Right cardiac atrium (tissue), 5 donors: Measurements from ENCODE around the gene TPCN2. TPM values are rescaled to one million over a fixed set of nuclear protein-coding genes. Genes with fewer than 3 reads are reported as not detected.
A peak's percentile ranks its signal among the peaks of the same experiment; 100 is the strongest.

Source experiments
- ATAC-seq, 2 donors: fragments of 200-7000 bp; cut with Tn5 transposase; one replicate each; pipeline versions ENCODE4 v1.8.0 to v1.9.1; 2020; ENCODE audit warnings: moderate library complexity in 2 of 2, mild to moderate bottlenecking in 1 of 2
- DNase-seq, 3 donors: peaks; one replicate each; pipeline ENCODE4 v3.0.0-alpha.2; 2020
- H3K27ac ChIP-seq: one replicate; pipeline ENCODE4 v1.5.1; 2013; ENCODE audit warnings: mild to moderate bottlenecking, low read length, control low read depth, moderate library complexity
- H3K27me3 ChIP-seq: one replicate; pipeline ENCODE4 v1.6.1; 2013; ENCODE audit not compliant: control insufficient read depth, insufficient read depth
- H3K4me1 ChIP-seq: one replicate; pipeline ENCODE4 v1.6.1; 2013; ENCODE audit warnings: low read length; ENCODE audit not compliant: control insufficient read depth, insufficient read depth
- H3K4me3 ChIP-seq: one replicate; pipeline ENCODE4 v1.5.1; 2013; ENCODE audit warnings: low read length, control low read depth
- H3K9me3 ChIP-seq: one replicate; pipeline ENCODE4 v1.6.1; 2013; ENCODE audit warnings: low read length; ENCODE audit not compliant: control insufficient read depth
- WGBS: extraction: QIAGEN DNeasy Blood & Tissue Kit; methylation state at CpG from one replicate; pipeline ENCODE4 v1.1.7; 2013; 5-methylcytosine and 5-hydroxymethylcytosine counted together
- intact Hi-C, 4 donors: fragments of 100-400 bp; cut with DNase I; formaldehyde crosslinking; loops; one replicate each; pipeline versions ENCODE4 v1.11.0 to v1.14.0; 2022 to 2023
- polyA plus RNA-seq: library from polyadenylated mRNA; stranded (reverse); fragments of 200-250 nt; gene quantifications from one replicate; pipeline ENCODE4 v1.2.3, GENCODE V29; 2013
- total RNA-seq, 4 donors: library from RNA; stranded (reverse); fragmentation: NEBNext Ultra II Directional; extraction: Animal tissue kit (Norgen Biotek cat#: 25700); gene quantifications; one replicate each; pipeline ENCODE4 v1.2.1, GENCODE V29; 2021
- donor health status: healthy with polysubstance abuse.
- donor health status: DM: no; HTN: yes; CAD: no.
- donor health status: DM: no; HTN: no; CAD: no.
- donor health status: DM: no; HTN: yes; CAD: no; lungs with severe emphysema.
- donor health status: DM: yes; HTN: yes; CAD: no.

TPCN2 gene
- total and polyA plus RNA-seq, 5 donors, result 7.0 to 11.1 (median 8.3) TPM

DNA sequence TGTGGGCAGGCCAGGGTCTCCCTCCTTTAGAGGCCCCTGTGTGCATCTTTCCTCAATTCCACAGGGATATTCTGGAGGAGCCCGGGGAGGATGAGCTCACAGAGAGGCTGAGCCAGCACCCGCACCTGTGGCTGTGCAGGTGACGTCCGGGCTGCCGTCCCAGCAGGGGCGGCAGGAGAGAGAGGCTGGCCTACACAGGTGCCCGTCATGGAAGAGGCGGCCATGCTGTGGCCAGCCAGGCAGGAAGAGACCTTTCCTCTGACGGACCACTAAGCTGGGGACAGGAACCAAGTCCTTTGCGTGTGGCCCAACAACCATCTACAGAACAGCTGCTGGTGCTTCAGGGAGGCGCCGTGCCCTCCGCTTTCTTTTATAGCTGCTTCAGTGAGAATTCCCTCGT, 39.1 kb downstream of the TPCN2 start:
- intact Hi-C loops, result loop anchor here in 1 of 4 donors (10.0 kb wide), 1 partner anchor 183 kb away; the partner anchor contains the start of genes IGHMBP2 and MRPL21
- DNase-seq (peak in 1 of 3 donors; percentile 41), ATAC-seq (no peak)
- WGBS, result 83% methylated on average over 14 of the region's 14 CpGs
- no peaks in the 10 kb centered on the region for H3K4me1 ChIP-seq
- H3K4me3 ChIP-seq, result no peak overlapping the region
- H3K9me3 ChIP-seq, result no peaks in the 10 kb centered on the region
- no peaks in the 10 kb centered on the region for H3K27me3 ChIP-seq
- no peak overlapping the region for H3K27ac ChIP-seq

DNA sequence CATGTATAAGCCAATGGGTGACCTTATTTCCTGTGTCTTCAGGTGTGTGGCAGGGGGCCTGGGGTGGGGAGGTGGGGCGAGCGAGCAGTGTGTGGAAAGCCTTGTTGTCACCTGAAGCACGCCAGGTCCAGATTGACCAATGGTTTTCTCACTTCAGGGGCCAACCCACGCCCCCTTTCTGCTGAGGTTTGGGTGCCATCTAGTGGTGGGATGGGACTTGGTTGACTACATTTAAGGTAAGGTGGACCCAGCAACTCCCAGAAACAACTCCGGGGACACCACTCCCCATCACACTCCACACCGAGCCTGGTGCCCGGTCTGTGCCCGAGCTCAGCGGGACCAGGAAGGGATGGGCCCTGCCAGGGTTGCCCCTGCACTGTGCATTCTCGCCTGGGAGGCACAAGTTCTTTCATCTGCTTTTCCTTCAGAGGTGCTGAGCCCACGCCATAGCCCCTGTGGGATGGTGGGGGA, 40.0 kb downstream of the TPCN2 start:
- DNase-seq, result peak; percentile 66 to 82 (median 79)
- no peak overlapping the region for H3K4me3 ChIP-seq
- no peak overlapping the region for H3K27ac ChIP-seq
- no peaks in the 10 kb centered on the region for H3K27me3 ChIP-seq
- H3K4me1 ChIP-seq, result no peaks in the 10 kb centered on the region
- no peaks in the 10 kb centered on the region for H3K9me3 ChIP-seq
- WGBS, result 30% methylated on average over 11 of the region's 11 CpGs
- ATAC-seq, result peak; percentile 50 to 63
- intact Hi-C loops, result loop anchor here in 1 of 4 donors (10.0 kb wide), 1 partner anchor 184 kb away; the partner anchor contains the start of genes IGHMBP2 and MRPL21

DNA sequence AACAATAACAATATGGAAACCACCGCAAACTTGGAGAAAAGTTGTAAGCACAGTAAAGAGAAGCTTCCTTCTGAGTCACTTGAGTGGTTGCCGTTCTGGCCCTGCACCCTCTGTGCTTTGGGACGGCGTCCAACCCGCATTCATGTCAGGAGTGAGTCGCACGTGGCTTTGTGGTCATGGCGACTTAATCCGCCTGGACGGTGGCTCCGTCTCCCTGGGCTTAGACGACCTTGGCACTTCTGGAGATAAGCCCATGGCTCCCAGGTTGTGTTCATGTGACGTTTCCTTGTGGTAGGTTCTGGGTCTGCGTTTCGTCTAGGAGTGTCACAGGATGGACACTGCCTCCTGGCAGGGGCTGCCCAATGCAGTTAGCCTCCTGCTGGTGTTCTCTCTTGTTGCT, 40.5 kb downstream of the TPCN2 start:
- Histone ChIP-seq H3K27ac (no peak overlapping the region), H3K9me3 (no peaks in the 10 kb centered on the region), H3K4me3 (no peak overlapping the region), H3K27me3 (no peaks in the 10 kb centered on the region), H3K4me1 (peaks cover 2% of the 10 kb centered on the region)
- 58% methylated on average over 15 of the region's 15 CpGs for WGBS
- intact Hi-C loops, result loop anchor here in 1 of 4 donors (10.0 kb wide), 1 partner anchor 184 kb away; the partner anchor contains the start of genes IGHMBP2 and MRPL21
- ATAC-seq (peak; percentile 8 to 37), DNase-seq (peak in 1 of 3 donors; percentile 64)

DNA sequence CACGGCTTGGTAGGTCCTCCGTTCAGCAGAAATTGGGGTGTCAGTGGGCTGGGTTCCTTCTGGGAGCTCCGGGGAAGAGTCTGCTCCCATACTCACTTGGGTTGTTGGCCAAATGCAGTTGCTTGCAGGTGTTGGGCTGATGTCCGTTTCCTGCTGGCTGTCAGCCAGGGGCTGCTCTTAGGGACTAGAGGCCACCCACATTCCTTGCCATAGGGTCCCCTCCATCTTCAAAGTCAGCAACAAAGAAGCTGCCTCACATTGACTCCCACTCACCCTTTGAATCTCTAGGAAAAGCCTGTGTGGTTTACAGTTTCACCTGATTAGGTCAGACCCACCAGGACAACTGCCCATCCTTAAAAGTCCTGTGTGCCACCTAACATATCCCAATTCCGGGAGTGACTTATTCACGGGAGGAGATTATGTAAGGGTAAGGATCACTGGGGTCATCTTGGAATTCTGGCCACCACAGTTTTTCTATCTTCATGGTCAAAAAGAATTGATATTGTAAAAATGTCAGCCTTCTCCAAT, 43.0 kb downstream of the TPCN2 start:
- H3K27me3 ChIP-seq, result no peaks in the 10 kb centered on the region
- ATAC-seq (no peak), DNase-seq (peak in 1 of 3 donors; percentile 48)
- H3K27ac ChIP-seq, result no peak overlapping the region
- H3K9me3 ChIP-seq, result no peaks in the 10 kb centered on the region
- no peak overlapping the region for H3K4me3 ChIP-seq
- intact Hi-C loops, result no loop called here
- 96% methylated on average over 6 of the region's 6 CpGs for WGBS
- peaks cover 2% of the 10 kb centered on the region for H3K4me1 ChIP-seq

DNA sequence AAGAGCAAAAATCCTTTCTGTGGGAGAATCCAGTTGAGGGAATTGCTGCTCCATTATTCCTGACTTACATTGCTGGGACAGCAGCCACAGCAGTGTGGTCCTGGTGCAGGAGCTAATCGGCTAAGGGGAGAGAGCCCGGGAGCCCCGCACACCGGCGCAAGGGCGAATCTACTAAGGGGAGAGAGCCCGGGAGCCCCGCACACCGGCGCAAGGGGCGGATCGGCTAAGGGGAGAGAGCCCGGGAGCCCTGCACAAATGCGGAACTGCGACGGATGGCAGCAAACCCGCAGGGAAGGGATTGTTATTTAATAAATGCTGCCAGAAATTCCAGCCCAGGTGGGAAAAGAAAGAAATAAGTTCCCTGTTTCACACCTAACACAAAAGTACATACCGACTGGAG, 43.5 kb downstream of the TPCN2 start:
- no peak overlapping the region for H3K4me3 ChIP-seq
- WGBS, result 94% methylated on average over 18 of the region's 18 CpGs
- H3K9me3 ChIP-seq, result no peaks in the 10 kb centered on the region
- DNase-seq (peak in 1 of 3 donors; percentile 43), ATAC-seq (no peak)
- H3K4me1 ChIP-seq, result peaks cover 2% of the 10 kb centered on the region
- no peaks in the 10 kb centered on the region for H3K27me3 ChIP-seq
- intact Hi-C loops, result no loop called here
- H3K27ac ChIP-seq, result no peak overlapping the region

DNA sequence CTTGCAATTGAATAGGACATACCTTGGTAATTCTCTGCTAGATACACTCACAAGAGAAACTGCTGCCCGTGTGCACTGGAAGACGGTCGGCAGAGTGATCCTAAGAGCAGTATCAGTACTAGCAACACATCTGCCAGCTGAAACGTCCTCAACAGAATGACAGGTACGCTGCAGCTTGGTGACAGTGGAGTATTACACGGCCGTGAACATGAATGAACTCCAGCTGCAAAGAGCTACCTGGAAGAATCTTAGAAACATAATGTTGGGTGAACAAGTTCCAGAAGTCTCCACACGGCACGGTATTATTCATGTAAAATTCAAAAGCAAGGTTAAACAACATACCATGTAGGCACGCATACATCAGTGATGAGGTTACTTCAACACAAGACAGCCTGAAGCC, 44.4 kb downstream of the TPCN2 start:
- Histone ChIP-seq H3K27ac (no peak overlapping the region), H3K9me3 (no peaks in the 10 kb centered on the region), H3K27me3 (no peaks in the 10 kb centered on the region), H3K4me3 (no peak overlapping the region), H3K4me1 (peaks cover 2% of the 10 kb centered on the region)
- DNase-seq (peak in 1 of 3 donors; percentile 20), ATAC-seq (no peak)
- WGBS, result 87% methylated on average over 10 of the region's 10 CpGs
- intact Hi-C loops, result no loop called here

DNA sequence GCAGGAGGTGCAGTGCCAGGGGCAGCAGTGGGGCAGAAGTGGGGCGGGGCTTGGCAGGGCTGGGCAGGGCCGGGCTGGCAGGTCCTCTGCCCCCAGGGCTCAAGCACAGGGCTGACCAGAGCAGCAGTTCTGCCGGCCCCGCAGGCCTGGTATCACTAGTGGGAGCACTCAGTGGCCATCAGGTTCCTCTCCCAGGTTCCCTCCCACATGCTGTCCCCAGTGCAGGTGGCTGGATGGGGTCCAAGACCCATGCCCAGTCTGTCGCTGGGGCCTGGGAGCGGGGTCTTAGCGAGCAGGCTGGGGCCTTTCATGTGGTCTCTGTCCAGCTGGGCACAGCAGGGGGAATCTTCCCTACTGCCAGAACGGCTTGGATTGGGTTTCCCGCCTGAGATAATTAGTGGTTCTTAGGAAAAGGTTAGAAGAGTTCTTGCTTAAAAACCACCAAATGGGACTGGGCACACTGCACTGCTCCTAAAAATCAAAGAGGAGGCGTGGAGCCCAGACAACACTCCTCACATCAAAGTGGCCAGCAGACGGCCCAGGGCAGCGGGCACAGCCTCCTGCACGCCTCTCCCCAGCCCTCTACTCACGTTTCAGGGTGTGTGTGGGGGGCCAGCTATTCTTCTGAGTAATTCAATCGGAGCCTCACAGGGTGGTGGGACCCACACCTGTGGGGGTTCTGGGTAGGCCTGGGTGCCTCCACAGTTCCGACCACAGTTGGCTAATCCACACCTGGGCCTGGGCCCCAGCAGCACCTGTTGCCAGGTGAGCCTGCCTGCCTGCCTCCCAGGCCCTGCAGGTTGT, 45.6 kb downstream of the TPCN2 start:
- no peaks in the 10 kb centered on the region for H3K9me3 ChIP-seq
- peak in 1 of 3 donors; percentile 52 for DNase-seq
- intact Hi-C loops, result no loop called here
- WGBS, result 60% methylated on average over 16 of the region's 16 CpGs
- peaks cover 2% of the 10 kb centered on the region for H3K4me1 ChIP-seq
- H3K27me3 ChIP-seq, result no peaks in the 10 kb centered on the region
- H3K4me3 ChIP-seq, result no peak overlapping the region
- H3K27ac ChIP-seq, result no peak overlapping the region
- peak; percentile 19 to 20 for ATAC-seq

DNA sequence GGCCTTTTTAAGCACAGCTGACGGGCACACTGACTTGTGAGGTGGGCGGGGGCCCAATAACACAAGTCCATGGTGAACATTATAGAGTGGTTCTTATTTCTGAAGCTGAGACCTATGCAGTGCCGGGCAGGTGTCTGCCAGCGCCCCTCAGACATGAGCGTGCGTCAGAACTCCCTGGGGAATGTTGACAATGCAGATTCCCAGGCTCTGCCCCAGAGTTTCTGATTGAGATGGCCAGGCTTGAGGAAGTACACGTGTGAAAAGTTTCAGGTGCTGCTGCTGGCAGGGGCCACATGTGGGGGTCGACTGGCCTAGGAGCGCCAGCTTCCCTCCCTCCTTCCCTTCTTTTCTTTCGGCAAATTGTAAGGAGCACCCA, 46.2 kb downstream of the TPCN2 start:
- DNase-seq (peak in 1 of 3 donors; percentile 30), ATAC-seq (peak in 1 of 2 donors; percentile 3)
- intact Hi-C loops, result loop anchor here in 1 of 4 donors (5.0 kb wide), 1 partner anchor 572 kb away; no protein-coding TSS in a partner anchor
- H3K27me3 ChIP-seq, result no peaks in the 10 kb centered on the region
- no peak overlapping the region for H3K27ac ChIP-seq
- 72% methylated on average over 10 of the region's 10 CpGs for WGBS
- H3K4me3 ChIP-seq, result no peak overlapping the region
- H3K9me3 ChIP-seq, result no peaks in the 10 kb centered on the region
- peaks cover 2% of the 10 kb centered on the region for H3K4me1 ChIP-seq

DNA sequence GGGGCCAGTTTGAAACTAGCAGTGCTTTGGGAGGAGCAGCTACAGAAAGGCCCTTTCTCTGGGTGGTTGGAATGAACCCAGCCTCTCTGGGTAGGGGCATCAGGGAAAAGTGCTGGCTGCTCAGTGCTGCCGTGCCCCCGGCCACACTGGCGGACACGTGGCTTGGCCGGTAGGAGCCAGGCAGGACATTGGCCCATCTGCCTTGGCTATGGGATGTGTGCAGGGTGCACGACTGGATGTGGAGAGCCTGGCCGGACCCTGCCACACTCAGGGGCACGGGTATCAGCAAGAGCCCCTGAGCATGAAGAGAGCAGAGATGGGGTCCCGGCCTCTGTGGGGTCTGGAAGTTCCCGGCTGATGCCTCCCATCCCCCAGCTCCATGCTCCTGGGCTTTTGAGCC, 46.6 kb downstream of the TPCN2 start:
- no peaks in the 10 kb centered on the region for H3K27me3 ChIP-seq
- peaks cover 2% of the 10 kb centered on the region for H3K4me1 ChIP-seq
- WGBS, result 73% methylated on average over 10 of the region's 10 CpGs
- no peak overlapping the region for H3K4me3 ChIP-seq
- ATAC-seq (peak in 1 of 2 donors; percentile 17), DNase-seq (peak in 1 of 3 donors; percentile 14)
- intact Hi-C loops, result loop anchor here in 1 of 4 donors (5.0 kb wide), 1 partner anchor 572 kb away; no protein-coding TSS in a partner anchor
- H3K9me3 ChIP-seq, result no peaks in the 10 kb centered on the region
- no peak overlapping the region for H3K27ac ChIP-seq

DNA sequence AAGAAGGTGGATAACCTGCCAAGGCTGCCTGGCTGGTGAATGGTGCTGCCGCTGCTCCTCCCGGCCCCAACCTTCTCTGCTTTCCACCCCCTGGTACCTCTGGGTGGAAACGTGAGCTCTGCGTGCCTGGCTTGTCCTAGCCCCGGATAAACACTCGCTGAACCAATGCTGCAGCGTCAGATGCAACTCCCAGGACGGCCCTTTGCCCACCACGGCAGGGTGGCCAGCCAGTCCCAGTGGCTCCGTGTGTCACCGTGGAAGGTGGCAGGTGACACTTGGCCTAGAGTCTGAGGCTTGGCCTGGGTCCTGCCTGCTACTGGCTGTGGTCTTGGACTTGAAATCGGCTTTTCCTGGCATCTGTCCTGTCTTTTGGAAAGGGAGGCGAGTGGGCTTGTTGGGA, 47.7 kb downstream of the TPCN2 start:
- 88% methylated on average over 13 of the region's 13 CpGs for WGBS
- peaks cover 2% of the 10 kb centered on the region for H3K4me1 ChIP-seq
- intact Hi-C loops, result loop anchor here in 1 of 4 donors (5.0 kb wide), 1 partner anchor 571 kb away; no protein-coding TSS in a partner anchor
- no peak overlapping the region for H3K4me3 ChIP-seq
- H3K27ac ChIP-seq, result no peak overlapping the region
- DNase-seq, result peak in 1 of 3 donors; percentile 40
- no peaks in the 10 kb centered on the region for H3K27me3 ChIP-seq
- no peaks in the 10 kb centered on the region for H3K9me3 ChIP-seq
- no peak for ATAC-seq

DNA sequence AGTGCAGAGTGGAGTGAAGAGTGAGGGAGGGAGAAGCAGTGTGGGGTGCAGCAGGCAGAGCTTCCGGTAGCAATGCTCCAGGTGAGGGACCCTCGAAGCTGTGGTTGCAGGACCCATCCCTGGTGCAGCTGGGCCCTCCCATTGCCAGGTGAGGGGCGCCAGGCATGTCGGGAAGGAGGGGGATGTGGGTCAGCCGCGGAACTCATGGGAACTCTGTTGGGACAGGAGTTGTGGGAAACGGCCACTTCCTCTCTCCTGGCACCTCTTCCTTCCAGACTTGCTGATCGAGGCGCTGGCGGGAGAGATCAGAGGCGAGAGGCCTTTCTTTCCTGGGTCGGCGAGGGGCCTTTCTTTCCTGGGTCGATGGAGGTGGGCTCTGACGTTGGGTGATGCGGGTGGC, 48.5 kb downstream of the TPCN2 start:
- Histone ChIP-seq H3K4me3 (no peak overlapping the region), H3K27ac (no peak overlapping the region), H3K27me3 (no peaks in the 10 kb centered on the region), H3K9me3 (no peaks in the 10 kb centered on the region), H3K4me1 (peaks cover 2% of the 10 kb centered on the region)
- WGBS, result 66% methylated on average over 16 of the region's 16 CpGs
- DNase-seq (peak in 1 of 3 donors; percentile 23), ATAC-seq (no peak)
- intact Hi-C loops, result loop anchor here in 1 of 4 donors (5.0 kb wide), 1 partner anchor 570 kb away; no protein-coding TSS in a partner anchor
